GM12878 (cell line): Measurements from ENCODE around the gene PCSK5. TPM values are rescaled to one million over a fixed set of nuclear protein-coding genes. Genes with fewer than 3 reads are reported as not detected.

Experiments
- RCOR1 ChIP-seq: conservative IDR thresholded peaks from 2 replicates; pipeline ENCODE4 v1.6.1; 2012; ENCODE audit warnings: low read depth, low read length, improper control_type of control experiment
- polyA plus RNA-seq, 11 experiments: library from polyadenylated mRNA; depleted of rRNA in 4 of 11; unstranded in 6 of 11; stranded (reverse) in 5 of 11; fragments of >200 nt; fragmentation: Nextera tagmentation in 4 of 11; fragmentation: Illumina TruSeq in 1 of 11; extraction: Ambion mirVana in 4 of 11; extraction: Trizol in 1 of 11; gene quantifications; 1 replicate in 1 of 11; 2 replicates in 10 of 11; pipeline versions ENCODE4 v1.2.1 to v1.2.3, GENCODE V29; 2011 to 2016; ENCODE audit warnings: inconsistent platforms in 2 of 11, missing spikeins in 2 of 11, low read depth in 1 of 11
- total RNA-seq, 4 experiments: library from RNA; depleted of rRNA in 3 of 4; stranded (reverse); fragments of >200 nt in 3 of 4; fragmentation: Illumina TruSeq in 1 of 4; extraction: Trizol in 1 of 4; gene quantifications; 2 replicates each; pipeline versions ENCODE4 v1.2.1 to v1.2.3, GENCODE V29; 2013 to 2021
- TF ChIP-seq, protein P1 (sequence below): fragments of 450-650 bp; IDR thresholded peaks from 2 replicates; pipeline ENCODE4 v1.6.1; 2016; ENCODE audit warnings: mild to moderate bottlenecking
- TF ChIP-seq, protein P2 (sequence below): fragments of 150-350 bp; IDR thresholded peaks from 2 replicates; pipeline ENCODE4 v1.6.1; 2014; ENCODE audit warnings: mild to moderate bottlenecking, low read depth, low read length
- TF ChIP-seq, protein P3 (sequence below): fragments of 450-650 bp; IDR thresholded peaks from 2 replicates; pipeline ENCODE4 v1.6.1; 2016; ENCODE audit warnings: mild to moderate bottlenecking
- TF ChIP-seq, protein P4 (sequence below): fragments of 450-650 bp; IDR thresholded peaks from 2 replicates; pipeline ENCODE4 v1.6.1; 2016; ENCODE audit warnings: mild to moderate bottlenecking, moderate library complexity, borderline replicate concordance

The PCSK5 gene
- total and polyA plus RNA-seq, 10 of the 15 experiments (the other 5 are each of a cell fraction or from before 2014, with no cell fraction given) = 0.01 to 0.13 (median 0.04) TPM; not detected in 3

DNA sequence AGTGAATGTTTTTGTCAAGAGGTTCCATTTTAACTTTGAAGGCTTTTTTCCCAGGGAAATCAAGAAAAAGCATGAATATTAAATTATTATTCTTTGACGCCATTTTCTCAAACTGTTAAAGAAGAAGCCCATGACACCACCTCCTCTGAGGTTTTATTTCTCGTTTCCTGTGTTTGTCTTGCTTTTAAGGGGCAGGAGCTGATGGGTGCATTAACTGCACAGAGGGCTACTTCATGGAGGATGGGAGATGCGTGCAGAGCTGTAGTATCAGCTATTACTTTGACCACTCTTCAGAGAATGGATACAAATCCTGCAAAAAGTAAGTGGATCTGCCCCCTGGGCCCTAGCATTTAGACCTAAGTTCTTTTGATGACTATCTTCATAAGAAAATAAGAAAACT, 298.4 kb downstream of the PCSK5 start (continued):
- TF ChIP-seq, protein P1, sequence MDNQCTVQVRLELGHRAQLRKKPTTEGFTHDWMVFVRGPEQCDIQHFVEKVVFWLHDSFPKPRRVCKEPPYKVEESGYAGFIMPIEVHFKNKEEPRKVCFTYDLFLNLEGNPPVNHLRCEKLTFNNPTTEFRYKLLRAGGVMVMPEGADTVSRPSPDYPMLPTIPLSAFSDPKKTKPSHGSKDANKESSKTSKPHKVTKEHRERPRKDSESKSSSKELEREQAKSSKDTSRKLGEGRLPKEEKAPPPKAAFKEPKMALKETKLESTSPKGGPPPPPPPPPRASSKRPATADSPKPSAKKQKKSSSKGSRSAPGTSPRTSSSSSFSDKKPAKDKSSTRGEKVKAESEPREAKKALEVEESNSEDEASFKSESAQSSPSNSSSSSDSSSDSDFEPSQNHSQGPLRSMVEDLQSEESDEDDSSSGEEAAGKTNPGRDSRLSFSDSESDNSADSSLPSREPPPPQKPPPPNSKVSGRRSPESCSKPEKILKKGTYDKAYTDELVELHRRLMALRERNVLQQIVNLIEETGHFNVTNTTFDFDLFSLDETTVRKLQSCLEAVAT = no peak
- TF ChIP-seq, protein P2, sequence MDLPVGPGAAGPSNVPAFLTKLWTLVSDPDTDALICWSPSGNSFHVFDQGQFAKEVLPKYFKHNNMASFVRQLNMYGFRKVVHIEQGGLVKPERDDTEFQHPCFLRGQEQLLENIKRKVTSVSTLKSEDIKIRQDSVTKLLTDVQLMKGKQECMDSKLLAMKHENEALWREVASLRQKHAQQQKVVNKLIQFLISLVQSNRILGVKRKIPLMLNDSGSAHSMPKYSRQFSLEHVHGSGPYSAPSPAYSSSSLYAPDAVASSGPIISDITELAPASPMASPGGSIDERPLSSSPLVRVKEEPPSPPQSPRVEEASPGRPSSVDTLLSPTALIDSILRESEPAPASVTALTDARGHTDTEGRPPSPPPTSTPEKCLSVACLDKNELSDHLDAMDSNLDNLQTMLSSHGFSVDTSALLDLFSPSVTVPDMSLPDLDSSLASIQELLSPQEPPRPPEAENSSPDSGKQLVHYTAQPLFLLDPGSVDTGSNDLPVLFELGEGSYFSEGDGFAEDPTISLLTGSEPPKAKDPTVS = no peak
- TF ChIP-seq RCOR1 = no peak
- TF ChIP-seq, protein P3, sequence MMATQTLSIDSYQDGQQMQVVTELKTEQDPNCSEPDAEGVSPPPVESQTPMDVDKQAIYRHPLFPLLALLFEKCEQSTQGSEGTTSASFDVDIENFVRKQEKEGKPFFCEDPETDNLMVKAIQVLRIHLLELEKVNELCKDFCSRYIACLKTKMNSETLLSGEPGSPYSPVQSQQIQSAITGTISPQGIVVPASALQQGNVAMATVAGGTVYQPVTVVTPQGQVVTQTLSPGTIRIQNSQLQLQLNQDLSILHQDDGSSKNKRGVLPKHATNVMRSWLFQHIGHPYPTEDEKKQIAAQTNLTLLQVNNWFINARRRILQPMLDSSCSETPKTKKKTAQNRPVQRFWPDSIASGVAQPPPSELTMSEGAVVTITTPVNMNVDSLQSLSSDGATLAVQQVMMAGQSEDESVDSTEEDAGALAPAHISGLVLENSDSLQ = no peak
- TF ChIP-seq, protein P4, sequence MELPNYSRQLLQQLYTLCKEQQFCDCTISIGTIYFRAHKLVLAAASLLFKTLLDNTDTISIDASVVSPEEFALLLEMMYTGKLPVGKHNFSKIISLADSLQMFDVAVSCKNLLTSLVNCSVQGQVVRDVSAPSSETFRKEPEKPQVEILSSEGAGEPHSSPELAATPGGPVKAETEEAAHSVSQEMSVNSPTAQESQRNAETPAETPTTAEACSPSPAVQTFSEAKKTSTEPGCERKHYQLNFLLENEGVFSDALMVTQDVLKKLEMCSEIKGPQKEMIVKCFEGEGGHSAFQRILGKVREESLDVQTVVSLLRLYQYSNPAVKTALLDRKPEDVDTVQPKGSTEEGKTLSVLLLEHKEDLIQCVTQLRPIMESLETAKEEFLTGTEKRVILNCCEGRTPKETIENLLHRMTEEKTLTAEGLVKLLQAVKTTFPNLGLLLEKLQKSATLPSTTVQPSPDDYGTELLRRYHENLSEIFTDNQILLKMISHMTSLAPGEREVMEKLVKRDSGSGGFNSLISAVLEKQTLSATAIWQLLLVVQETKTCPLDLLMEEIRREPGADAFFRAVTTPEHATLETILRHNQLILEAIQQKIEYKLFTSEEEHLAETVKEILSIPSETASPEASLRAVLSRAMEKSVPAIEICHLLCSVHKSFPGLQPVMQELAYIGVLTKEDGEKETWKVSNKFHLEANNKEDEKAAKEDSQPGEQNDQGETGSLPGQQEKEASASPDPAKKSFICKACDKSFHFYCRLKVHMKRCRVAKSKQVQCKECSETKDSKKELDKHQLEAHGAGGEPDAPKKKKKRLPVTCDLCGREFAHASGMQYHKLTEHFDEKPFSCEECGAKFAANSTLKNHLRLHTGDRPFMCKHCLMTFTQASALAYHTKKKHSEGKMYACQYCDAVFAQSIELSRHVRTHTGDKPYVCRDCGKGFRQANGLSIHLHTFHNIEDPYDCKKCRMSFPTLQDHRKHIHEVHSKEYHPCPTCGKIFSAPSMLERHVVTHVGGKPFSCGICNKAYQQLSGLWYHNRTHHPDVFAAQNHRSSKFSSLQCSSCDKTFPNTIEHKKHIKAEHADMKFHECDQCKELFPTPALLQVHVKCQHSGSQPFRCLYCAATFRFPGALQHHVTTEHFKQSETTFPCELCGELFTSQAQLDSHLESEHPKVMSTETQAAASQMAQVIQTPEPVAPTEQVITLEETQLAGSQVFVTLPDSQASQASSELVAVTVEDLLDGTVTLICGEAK = no peak
- TF ChIP-seq, all 136 proteins: peak for 0
